Sigmoid colon (tissue), 7 donors: Measurements from ENCODE around the gene TGIF1. TPM values are rescaled to one million over a fixed set of nuclear protein-coding genes. Genes with fewer than 3 reads are reported as not detected.
A peak's percentile ranks its signal among the peaks of the same experiment; 100 is the strongest.

Experiments used
- DNase-seq: peaks from one replicate; pipeline ENCODE4 v3.0.0-alpha.2; 2019
- H3K27ac ChIP-seq, 4 donors: fragments of 200-600 bp; sonication (generic); one replicate each; pipeline ENCODE4 v1.5.1; 2016 to 2019; ENCODE audit warnings: mild to moderate bottlenecking in 1 of 4
- H3K27me3 ChIP-seq, 3 donors: fragments of 200-600 bp; sonication (generic); one replicate each; pipeline ENCODE4 v1.5.1; 2019; ENCODE audit warnings: mild to moderate bottlenecking in 1 of 3
- H3K36me3 ChIP-seq, 4 donors: fragments of 200-600 bp; sonication (generic); one replicate each; pipeline ENCODE4 v1.5.1; 2016 to 2019
- H3K4me1 ChIP-seq, 4 donors: fragments of 200-600 bp; sonication (generic); one replicate each; pipeline ENCODE4 v1.5.1; 2017 to 2019
- H3K4me3 ChIP-seq, 4 donors: fragments of 200-600 bp; sonication (generic); one replicate each; pipeline ENCODE4 v1.5.1; 2017 to 2019; ENCODE audit warnings: mild to moderate bottlenecking in 2 of 4, moderate library complexity in 1 of 4
- H3K9me3 ChIP-seq, 4 donors: fragments of 200-600 bp in 3 of 4; sonication (generic) in 3 of 4; one replicate each; pipeline versions ENCODE4 v1.5.1 to v1.6.1; 2013 to 2019
- EP300 ChIP-seq, 4 donors: sonication (generic); formaldehyde crosslinking; IDR thresholded peaks; one replicate each; pipeline ENCODE4 v1.6.1; 2017; ENCODE audit warnings: antibody characterized with exemption in 4 of 4
- POLR2A ChIP-seq, 2 donors: fragments of 450-650 bp; IDR thresholded peaks; one replicate each; pipeline ENCODE4 v1.6.1; 2016; ENCODE audit warnings: antibody characterized with exemption in 2 of 2, mild to moderate bottlenecking in 2 of 2, moderate library complexity in 2 of 2
- POLR2AphosphoS5 ChIP-seq, 4 donors: sonication (generic); formaldehyde crosslinking; IDR thresholded peaks; one replicate each; pipeline ENCODE4 v1.6.1; 2017; ENCODE audit warnings: antibody characterized with exemption in 4 of 4
- WGBS, 2 donors: extraction: QIAGEN DNeasy Blood & Tissue Kit; methylation state at CpG; one replicate each; pipeline ENCODE4 v1.1.7; 2013; 5-methylcytosine and 5-hydroxymethylcytosine counted together
- intact Hi-C: fragments of 100-400 bp; cut with DNase I; formaldehyde crosslinking; loops from one replicate; pipeline ENCODE4 v1.15.1; 2023
- polyA plus RNA-seq, 3 donors: library from polyadenylated mRNA; stranded (reverse); fragments of 200-250 nt; gene quantifications; one replicate each; pipeline ENCODE4 v1.2.3, GENCODE V29; 2013
- total RNA-seq, 4 donors: library from RNA; depleted of rRNA; stranded (reverse); fragments of >200 nt; gene quantifications; one replicate each; pipeline ENCODE4 v1.1.0, GENCODE V29; 2016
- TF ChIP-seq, protein P1 (sequence below), 4 experiments: fragments of 450-650 bp in 3 of 4; fragments of 200-600 bp in 1 of 4; IDR thresholded peaks; one replicate each; pipeline ENCODE4 v1.5.1; 2016 to 2019; ENCODE audit warnings: antibody characterized with exemption in 4 of 4, mild to moderate bottlenecking in 3 of 4, moderate library complexity in 2 of 4
- donor health status: healthy with polysubstance abuse.
- donor health status: Bipolar disorder and iron deficiency.
- donor health status: healthy.

The TGIF1 gene
- total and polyA plus RNA-seq, 7 donors, result 32.1 to 80.6 (median 49.9) TPM

DNA sequence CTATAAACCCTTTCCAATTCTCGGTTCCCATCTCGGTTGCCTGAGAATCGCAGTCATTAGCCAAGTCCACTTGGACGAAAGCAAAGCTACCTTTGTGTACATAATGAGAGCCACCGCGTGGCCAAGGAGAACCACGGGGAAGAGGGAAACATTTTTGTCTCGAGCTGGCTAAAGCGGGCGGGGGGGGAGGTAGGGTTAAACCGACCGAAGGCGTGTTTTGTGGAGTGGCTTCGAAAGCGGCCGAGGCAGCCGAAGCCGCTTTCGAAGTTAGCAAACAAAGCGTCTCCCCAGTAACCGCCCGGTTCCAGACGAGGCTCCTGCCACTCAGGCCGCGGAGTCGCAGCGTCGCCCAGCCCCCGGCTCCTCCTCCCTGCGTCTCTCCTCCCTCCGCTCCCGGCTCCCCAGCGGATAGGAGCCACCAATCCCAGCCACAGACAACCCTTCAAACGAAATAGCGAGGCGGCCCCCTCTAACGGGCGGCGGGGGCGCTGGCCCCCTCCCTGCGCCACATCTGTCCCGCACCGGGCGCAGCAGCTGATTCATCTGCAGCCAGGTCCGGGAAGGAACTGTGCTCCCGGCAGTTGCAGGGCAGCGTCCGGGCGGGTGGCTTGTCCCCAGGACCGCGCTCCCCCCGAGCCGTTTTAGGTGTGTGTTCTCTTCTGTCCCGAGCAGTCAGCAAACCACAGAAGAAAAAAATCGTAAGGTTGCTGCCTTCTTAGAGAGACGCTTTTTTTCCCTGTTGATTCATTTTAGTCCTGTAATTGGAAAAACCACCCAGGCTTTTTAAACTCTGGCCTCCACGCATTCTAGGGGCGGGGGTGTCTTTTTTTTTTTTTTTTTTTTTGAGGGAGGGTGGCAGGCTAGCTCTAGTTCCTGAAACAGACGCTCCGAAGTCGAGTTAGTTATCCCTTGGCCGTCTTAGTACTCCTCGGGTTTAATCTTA, 1.8 kb upstream of the TGIF1 start:
- TF ChIP-seq EP300 (IDR thresholded peaks at IDR 0.05), result peak in 2 of 4 donors; percentile 40 to 50
- peak; percentile 80 to 94 for TF ChIP-seq POLR2A (IDR thresholded peaks at IDR 0.05)
- TF ChIP-seq, protein P1, sequence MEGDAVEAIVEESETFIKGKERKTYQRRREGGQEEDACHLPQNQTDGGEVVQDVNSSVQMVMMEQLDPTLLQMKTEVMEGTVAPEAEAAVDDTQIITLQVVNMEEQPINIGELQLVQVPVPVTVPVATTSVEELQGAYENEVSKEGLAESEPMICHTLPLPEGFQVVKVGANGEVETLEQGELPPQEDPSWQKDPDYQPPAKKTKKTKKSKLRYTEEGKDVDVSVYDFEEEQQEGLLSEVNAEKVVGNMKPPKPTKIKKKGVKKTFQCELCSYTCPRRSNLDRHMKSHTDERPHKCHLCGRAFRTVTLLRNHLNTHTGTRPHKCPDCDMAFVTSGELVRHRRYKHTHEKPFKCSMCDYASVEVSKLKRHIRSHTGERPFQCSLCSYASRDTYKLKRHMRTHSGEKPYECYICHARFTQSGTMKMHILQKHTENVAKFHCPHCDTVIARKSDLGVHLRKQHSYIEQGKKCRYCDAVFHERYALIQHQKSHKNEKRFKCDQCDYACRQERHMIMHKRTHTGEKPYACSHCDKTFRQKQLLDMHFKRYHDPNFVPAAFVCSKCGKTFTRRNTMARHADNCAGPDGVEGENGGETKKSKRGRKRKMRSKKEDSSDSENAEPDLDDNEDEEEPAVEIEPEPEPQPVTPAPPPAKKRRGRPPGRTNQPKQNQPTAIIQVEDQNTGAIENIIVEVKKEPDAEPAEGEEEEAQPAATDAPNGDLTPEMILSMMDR (IDR thresholded peaks at IDR 0.05), result no peak
- peak; percentile 82 to 97 (median 94) for TF ChIP-seq POLR2AphosphoS5 (IDR thresholded peaks at IDR 0.05)
- Histone ChIP-seq H3K36me3 (no peaks in the 10 kb centered on the region), H3K27me3 (no peaks in the 10 kb centered on the region), H3K4me1 (peaks cover 0 to 20% (median 18%) of the 10 kb centered on the region in 4 donors), H3K4me3 (peak overlapping the region; percentile 67 to 82 (median 78)), H3K27ac (peak overlapping the region; percentile 97 to 100 (median 99)), H3K9me3 (no peaks in the 10 kb centered on the region)
- intact Hi-C loops, result loop anchor here (2.0 kb wide), 1 partner anchor 1847 kb away; the partner anchor contains the start of gene ZBTB14
- peak; percentile 98 for DNase-seq
- WGBS, 2 donors, result 0% methylated on average over 63 of the region's 63 CpGs

DNA sequence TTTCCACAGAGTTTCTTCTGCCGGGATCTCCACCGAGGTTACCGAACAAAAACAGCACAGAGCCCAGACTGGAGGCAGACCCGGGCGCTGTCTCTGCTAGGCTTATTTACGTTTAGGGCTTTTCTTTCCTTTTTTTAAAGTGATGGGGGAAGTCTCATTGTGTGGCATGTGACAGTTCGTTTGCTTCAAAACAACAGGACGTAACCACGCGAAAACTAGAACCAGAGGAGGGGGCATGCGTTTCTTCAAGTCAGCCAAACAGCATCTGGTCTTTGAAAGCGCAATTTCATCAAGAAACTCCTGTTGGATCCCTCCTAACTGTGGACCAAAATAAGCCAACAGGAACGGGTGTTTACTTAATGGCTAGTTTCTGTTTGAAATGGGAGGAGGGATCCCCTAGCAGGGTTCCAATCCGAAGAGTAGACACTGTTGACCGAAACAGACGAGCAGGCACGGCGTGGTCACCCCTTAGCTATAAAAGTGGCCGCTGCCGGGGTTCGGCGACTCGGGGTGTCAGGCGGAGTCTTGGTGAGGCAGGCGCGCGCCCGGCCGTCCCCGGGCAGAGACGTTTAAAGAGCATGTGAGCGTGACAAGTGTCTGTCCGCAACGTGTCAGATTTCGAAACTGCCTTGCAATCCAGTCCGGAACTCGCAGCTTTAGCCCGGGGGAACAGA, 997 bp upstream of the TGIF1 start:
- Histone ChIP-seq H3K4me1 (peaks cover 0 to 24% (median 20%) of the 10 kb centered on the region in 4 donors), H3K27me3 (no peaks in the 10 kb centered on the region), H3K9me3 (no peaks in the 10 kb centered on the region), H3K27ac (peak overlapping the region; percentile 97 to 100 (median 99)), H3K36me3 (no peaks in the 10 kb centered on the region), H3K4me3 (peak overlapping the region; percentile 67 to 82 (median 78))
- DNase-seq, result peak; percentile 95
- 0% methylated on average over 38 of the region's 38 CpGs for WGBS, 2 donors
- intact Hi-C loops, result loop anchor here (2.0 kb wide), 1 partner anchor 1846 kb away; the partner anchor contains the start of gene ZBTB14
- peak; percentile 55 to 58 for TF ChIP-seq POLR2A (IDR thresholded peaks at IDR 0.05)
- peak in 1 of 4 donors; percentile 35 for TF ChIP-seq EP300 (IDR thresholded peaks at IDR 0.05)
- TF ChIP-seq POLR2AphosphoS5 (IDR thresholded peaks at IDR 0.05), result peak; percentile 76 to 91 (median 86)
- TF ChIP-seq, protein P1 (IDR thresholded peaks at IDR 0.05), result no peak

DNA sequence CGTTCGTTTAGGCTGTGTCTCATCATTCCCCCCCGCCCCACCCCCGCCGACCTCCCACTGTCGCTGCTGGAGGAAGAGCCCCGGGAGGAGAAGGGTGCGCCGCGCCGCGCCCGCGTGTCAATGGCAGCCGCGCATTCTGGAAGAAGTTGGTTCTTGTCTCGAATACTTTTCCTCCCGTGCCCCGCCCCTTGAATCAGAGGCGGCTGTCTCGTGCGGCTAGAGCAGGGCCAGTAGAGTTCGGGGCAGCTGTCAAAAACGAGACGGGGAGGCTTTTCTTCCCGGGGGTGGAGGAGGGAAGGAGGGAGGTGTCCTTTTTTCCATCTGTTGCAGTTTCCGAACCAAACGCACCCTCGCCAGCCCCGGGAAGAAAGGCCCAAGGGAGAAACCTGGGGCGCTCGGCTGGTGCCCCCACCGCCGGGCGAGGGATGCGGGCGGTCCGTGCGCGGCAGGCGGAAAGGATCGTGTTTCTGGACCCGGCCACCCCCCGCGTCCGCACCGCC, 410 bp upstream of the TGIF1 start:
- Histone ChIP-seq H3K4me3 (peak overlapping the region; percentile 67 to 82 (median 78)), H3K9me3 (no peaks in the 10 kb centered on the region), H3K27me3 (no peaks in the 10 kb centered on the region), H3K4me1 (peaks cover 0 to 25% (median 23%) of the 10 kb centered on the region in 4 donors), H3K27ac (peak overlapping the region; percentile 97 to 100 (median 99)), H3K36me3 (no peaks in the 10 kb centered on the region)
- 0 to 1% methylated on average over 47 of the region's 47 CpGs for WGBS, 2 donors
- intact Hi-C loops, result loop anchor here (2.0 to 10.0 kb wide), 6 partner anchors 105 to 1845 kb away; partner anchors contain the start of genes MYL12B, SMCHD1 and ZBTB14
- no peak for DNase-seq
- TF ChIP-seq, protein P1 (IDR thresholded peaks at IDR 0.05), result no peak
- no peak for TF ChIP-seq EP300 (IDR thresholded peaks at IDR 0.05)
- TF ChIP-seq POLR2A (IDR thresholded peaks at IDR 0.05), result no peak
- TF ChIP-seq POLR2AphosphoS5 (IDR thresholded peaks at IDR 0.05), result peak in 2 of 4 donors; percentile 24 to 74

DNA sequence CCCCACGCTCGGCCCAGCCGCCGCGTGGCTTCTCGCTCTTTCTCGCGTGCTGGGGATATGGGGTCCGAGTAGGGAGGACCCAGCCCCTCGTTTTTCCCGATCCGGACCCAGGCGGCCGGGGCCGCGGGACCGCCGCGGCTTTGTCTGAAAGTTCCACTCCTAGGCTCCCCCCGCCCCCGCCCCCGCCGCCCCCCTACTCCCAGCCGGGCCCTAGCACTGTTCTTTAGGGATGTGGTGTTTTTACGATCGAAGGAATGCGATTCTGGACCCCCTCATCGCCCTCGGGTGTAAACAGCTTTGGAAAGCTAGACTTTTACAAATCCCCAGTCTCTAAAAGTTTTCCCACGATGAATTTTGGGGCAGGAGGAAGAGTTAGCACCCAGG, 819 bp downstream of the TGIF1 start:
- Histone ChIP-seq H3K4me3 (peak overlapping the region; percentile 67 to 82 (median 78)), H3K36me3 (no peaks in the 10 kb centered on the region), H3K27ac (peak overlapping the region; percentile 97 to 100 (median 99)), H3K27me3 (no peaks in the 10 kb centered on the region), H3K4me1 (peaks cover 0 to 37% (median 33%) of the 10 kb centered on the region in 4 donors), H3K9me3 (no peaks in the 10 kb centered on the region)
- no peak for TF ChIP-seq POLR2A (IDR thresholded peaks at IDR 0.05)
- no peak for TF ChIP-seq EP300 (IDR thresholded peaks at IDR 0.05)
- TF ChIP-seq POLR2AphosphoS5 (IDR thresholded peaks at IDR 0.05), result no peak
- TF ChIP-seq, protein P1 (IDR thresholded peaks at IDR 0.05), result no peak
- no peak for DNase-seq
- intact Hi-C loops, result loop anchor here (2.0 to 10.0 kb wide), 5 partner anchors 106 to 793 kb away; partner anchors contain the start of genes MYL12B and SMCHD1
- 0 to 1% methylated on average over 30 of the region's 30 CpGs for WGBS, 2 donors
